Activated CD8-positive, alpha-beta memory T cell treated with anti-CD3 and anti-CD28 coated beads for 1 hour (primary cell): ENCODE data around the gene NTN3.
A peak's percentile ranks its signal among the peaks of the same experiment; 100 is the strongest.
"Not testable (repeated sequence)": the region's sequence is repeated elsewhere in the genome, so short reads cannot be mapped to it uniquely, and the experiment has no call there.

ENCODE experiments used
- DNase-seq, 2 donors: peaks; one replicate each; pipeline ENCODE4 v3.0.0-alpha.2; 2020; ENCODE audit warnings: low read depth in 1 of 2; ENCODE audit errors: extremely low read depth in 1 of 2

The NTN3 gene

DNA sequence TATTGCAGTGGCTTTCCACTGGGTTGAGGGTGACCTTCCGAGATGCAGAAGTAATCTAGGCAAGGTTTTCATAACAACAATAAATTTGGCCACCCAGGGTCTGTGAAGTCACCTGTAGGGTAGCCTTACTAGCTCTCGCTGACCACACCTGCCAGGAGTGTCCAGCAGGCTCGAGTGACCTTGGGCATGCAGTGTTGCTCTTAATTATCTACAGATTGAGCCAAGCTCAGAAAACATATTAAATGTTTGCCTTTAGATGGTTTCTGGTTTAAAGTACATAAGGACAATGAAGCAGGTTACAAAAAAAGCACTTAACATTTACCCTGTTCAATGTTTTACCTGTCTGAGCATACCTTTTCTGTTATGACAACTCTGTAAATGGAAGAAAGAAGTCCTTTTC lies 5.6 kb downstream of the NTN3 start:
- DNase-seq, result no peak

DNA sequence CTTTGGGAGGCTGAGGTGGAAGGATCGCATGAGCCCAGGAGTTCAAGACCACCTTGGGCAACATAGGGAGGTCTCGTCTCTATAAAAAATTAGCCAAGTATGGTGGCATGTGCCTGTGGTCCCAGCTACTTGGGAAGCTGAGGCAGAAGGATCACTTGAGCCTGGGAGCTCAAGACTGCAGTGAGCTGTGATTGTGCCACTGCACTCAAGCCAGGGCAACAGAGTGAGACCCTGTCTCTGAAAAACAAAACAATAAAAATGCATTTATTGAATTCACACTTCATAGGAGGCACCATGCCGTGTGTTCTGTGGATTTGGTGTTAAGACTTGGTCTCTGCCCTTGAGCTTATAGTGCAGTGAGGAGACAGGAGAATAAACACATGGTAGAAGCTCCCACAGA lies 6.2 kb downstream of the NTN3 start:
- DNase-seq, result no peak

DNA sequence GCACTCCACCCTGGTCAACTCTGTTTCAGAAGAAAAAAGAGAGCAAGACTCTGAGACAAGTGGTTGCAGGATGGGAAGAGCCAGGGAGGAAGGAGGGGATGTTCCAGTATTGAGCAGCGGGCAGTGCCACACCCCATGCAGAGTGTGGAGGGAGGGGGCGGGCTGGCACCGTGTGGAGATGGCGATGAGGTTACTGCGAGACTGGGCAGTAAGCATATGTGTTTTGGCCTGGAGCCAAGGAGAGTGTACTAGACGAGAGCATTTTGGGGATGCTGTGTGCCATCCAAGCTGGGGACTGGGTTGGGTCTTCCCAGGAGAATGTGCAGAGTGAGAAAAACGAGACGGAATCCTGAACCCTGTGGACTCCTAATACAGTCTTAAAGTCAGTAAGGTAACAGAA lies 7.2 kb downstream of the NTN3 start:
- DNase-seq, result no peak

DNA sequence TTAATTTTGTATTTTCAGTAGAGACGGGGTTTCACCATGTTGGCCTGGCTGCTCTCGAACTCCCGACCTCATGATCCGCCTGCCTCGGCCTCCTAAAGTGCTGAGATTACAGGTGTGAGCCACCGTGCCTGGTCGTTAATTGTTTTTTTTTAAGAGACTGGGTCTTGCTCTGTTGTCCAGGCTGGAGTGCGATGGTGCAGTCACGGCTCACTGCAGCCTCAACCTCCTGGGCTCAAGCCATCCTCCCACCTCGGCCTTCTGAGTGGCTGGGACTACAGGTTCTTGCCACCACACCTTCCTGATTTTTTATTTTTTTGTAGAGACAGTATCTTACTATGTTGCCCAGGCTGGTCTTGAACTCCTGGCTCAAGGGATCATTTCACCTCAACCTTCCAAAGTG lies 8.9 kb downstream of the NTN3 start:
- not testable (repeated sequence) for DNase-seq

DNA sequence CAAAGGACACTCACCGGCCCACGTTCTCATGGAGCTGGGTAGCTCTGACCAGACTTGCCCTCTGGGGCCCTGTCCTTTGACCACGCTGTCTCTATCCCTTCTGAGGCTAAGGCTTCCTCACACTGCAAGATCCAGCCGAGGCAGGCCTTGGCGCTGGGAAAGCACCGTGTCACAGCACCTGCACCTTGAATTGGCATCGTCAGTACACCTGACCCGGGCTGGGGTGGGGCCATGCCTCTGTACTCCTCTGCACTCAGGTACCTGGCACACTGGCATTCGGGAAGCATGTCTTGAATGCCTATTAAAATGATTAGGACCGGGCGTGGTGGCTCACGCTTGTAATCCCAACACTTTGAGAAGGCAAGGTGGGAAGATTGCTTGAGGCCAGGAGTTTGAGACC lies 9.9 kb downstream of the NTN3 start:
- no peak for DNase-seq

DNA sequence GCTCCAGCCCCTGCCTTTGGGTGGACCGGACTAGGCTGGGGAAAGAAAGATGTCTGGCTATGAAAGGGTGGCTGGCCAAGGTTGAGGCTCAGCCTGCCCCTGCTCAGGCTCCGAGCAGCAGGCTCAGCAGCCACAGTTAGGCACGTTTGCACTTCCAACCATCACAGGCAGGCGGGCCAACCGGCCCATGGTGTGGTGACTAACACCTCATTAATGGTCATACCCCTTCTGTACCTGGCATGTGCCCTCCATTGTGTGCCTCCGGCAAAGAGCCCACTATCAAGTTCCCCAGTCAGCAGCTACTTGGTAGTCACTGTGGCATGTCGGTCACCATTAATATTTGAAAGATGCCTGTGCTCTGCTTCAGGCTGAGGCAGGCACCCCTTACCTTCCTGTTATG lies 10.6 kb downstream of the NTN3 start:
- DNase-seq, result no peak

DNA sequence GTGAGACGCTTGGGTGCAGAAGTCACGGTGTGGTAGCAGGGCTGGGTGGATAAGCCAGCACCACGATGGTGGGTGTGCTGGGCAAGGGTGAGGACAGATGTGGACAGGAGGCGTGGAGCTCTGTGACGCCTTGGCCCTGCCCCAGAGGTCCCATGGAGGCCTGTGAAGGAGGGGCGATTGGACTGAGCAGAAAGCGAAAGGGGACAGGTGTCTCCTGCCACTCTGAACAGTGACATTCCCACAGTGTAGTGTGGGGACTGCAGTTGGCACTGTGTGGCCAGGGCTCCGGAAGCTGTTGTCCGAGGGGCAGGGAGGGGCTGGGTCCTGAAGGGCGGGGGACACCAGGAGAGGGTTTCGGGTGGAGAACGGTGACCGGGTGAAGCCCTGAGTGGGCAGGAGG lies 11.2 kb downstream of the NTN3 start:
- DNase-seq, result no peak

DNA sequence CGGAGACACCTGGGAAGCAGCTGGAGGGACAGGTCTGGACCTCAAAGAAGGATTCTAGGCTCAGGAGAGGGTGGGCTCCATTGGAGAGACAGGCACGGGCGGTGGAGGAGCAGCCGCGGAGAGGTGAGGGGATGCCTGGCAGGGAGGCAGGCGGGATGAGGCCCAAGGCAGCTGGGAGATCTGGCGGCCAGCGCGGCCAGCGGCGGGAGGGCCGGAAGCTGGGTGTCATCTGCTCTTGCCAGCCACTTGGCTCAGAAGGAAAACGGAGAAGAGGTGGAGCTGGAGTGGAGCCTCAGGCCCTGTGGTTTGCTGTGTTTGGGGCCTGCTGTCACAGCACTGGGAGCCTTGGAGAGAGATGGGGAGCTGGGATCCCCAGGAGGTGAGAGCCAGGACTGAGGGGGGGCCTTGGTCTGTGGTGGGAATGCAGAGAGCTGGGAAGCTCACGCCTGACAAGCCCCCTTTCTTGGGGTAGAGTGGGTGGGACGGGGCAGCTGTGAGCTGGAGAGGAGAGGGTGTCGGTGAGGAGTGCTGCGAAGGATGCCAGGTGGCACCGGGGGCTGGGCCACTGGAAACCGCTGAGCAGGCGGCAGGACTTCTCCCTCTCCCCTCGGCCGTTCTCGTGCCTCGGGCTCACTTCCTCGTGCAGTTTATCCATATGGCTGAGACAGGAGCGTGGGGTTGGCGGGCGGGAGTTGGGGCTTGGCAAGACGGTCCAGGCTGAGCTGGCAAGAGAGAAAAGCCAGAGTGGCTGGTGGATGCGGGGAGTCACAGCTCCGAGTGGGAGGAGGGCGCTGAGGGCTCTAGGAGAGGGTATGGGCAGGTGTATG lies 11.8 kb downstream of the NTN3 start:
- DNase-seq, result no peak

DNA sequence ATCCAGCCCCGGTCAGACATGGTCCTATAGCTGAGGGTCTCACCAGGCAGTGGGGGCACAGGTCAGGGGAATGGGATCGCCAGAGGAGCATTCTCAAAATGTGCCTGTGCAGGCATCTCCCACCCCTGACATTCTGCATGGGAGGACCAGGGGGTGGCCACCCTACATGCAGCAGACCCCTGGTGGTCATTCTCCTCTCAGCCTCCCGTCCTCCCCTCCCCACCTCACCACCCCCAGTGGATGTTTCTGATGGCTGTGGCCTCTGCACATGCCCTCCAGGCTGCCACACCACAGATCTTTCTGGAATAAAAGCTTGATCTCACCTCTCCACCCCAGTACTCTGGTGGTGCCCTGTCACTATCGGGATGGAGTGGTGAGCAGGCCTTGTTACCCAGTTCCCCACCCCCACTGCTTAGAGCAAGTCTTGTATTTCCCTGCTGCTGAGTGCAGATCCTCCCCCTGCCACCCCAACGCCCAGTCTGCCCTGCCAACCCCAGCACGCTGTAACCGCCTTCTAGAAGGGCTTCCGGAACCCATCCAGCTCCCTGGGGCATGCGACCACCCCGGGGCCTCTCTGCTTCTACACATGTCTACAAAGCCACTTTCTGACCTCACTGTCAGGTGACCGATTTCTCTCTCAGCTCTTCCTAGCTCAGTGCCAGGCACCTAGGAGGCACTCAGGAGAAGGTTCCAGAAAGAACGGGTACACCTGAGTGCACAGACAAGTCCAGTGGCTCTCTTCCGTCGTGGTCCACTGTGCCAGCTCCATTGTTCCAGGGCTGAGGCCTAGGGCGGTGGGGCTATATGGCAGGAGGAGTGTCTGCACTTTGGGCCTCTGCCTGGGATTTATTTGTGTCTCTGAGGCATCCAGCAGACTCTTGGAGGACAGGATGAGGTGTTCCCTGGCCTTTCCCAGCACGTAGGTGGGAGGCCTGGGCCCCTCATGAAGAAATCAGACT lies 13.1 kb downstream of the NTN3 start:
- no peak for DNase-seq

DNA sequence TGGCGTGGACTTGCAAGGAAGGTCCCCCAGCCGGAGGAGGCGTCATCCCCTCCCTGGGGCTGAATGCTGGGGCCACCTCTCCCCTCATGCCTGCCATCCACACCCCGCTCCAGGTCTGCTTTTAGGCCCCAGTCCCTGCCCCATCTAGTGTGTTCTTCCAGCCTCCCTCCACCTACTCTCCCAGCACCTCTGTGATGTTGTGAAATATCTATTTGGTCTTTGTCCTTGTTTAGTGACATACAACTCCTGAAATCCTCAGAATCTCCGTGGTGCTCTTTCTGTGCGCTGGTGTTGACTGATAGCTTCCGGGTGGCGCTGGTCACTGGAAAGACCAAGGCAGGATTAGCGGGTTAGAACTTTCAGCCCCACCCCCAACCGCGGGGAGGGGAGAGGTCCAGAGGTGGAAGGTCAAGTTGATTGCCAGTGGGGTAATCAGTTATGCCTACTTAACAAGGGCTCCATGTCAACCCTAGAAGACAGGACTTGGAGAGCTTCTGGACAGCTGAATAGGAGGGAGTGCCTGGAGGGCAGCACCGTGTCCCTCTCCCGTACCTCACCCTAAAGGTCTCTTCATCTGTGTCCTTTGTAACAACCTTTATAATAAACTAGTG lies 13.9 kb downstream of the NTN3 start:
- no peak for DNase-seq

DNA sequence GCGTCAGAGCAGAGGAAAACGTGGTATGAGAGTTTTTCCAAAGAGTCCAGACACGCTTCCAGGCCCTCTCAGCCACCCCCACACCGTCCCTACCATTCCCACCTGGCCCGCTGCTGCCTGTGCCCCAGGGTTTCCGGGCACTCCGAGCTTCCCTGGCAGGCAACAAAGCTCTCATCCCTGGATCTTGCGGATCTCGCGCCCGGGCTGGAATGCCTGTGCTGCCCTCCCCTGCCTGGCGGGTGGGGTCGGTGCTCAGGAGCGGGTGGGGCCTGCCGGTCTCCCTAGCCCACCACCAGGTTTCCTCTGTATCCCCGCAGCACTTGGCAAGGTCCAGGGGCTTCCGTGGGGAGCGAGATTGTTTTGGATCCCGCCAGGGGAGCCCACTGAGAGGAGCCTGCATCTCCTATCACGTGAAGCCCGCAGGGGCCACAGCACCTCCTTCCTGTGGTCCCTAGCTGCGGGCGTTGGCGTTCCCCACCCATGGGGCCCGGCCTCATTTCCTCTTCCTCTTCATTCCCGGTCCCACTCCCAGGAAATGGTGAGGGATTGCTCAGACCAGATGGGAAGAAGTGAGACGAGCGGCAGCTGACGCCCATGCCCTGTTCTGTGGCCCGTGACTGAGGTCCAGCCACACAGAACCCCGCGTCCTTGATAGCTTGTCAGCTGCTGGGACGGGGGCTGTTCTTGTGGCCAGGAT lies 14.9 kb downstream of the NTN3 start:
- no peak for DNase-seq

DNA sequence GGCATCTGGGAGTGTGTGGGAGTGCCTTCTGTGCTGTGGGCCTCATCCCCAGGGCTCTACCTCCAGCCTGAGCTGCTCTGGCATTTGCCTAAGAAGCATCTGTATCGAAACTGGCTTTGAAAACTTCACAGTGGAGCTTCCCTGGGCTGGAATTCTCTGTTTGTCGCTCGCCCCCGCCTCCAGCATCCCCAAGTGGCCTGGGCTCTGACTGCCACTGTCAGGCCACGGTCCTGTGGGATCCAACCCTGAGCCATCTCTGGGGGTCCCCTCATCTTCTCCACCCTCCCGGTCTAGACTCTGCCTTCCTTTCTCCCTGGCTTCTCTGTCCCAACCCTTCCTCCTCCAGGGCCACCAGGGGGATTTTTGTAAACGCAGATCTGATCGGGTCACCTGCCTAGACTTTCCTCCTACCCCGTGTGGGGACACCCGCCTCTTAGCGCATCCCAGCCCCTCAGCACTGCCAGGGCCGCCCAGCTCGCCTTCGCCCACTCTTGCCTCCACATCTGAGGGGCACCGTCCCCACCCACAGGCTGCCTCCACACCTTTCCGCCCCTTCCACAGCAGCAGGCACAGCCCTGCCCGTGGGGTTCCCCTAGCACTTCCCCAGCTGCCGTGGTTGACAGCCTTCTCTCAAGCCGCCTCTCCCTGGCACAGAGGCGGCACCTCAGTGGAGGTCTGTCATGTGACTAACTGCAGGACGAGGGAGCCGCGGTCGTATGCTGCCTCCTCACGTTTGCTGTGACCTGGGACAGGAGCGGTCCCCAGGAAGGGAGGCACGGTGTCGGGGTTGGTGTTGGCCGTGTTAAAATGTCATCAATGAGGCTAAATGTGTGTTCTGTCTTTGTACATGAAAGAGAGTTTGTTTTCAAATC lies 15.8 kb downstream of the NTN3 start:
- peak; percentile 54 to 63 for DNase-seq

DNA sequence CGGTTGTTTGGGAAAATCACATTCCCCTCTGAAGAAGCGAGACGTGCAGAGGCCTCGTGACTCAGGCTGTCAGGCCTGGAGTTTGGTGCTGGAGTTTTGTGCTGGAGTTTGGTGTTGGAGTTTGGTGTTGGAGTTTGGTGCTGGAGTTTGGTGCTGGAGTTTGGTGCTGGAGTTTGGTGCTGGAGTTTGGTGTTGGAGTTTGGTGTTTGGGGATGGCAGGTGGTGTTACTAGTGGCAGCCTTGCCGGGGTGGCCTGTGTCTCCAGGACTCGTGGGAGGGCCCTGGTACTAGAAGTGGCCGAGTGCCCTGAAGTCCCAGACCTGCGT lies 16.4 kb downstream of the NTN3 start:
- DNase-seq, result no peak

DNA sequence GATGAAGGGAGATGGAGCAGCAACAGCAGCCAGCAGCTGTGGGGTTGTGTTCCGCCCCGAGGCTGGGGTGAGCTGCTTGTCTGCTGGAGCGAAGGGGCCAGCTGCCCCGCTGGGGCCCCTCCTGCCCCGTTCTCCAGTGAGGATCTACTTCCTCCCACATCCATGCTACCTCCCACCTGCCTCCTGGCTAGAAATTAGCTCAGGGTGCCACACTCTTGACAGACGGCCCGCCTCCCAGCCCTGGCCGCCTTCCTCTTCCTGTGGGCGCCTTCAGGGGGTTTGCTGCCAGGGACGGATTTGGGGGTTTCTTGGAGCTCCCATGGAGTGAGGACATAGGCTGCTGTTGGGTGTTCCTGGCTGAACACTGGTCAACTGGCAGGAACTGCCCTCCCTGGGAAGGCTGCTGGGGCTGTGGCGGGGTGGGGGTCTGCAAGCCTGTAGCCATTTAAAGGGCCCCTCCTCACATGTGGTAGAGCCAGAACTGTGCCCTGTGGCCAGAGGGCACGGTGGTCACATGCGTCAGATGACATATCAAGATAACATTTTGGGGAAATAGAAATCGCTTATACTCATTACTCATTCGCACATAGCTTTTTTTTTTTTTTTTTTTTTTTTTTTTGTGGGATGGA lies 16.9 kb downstream of the NTN3 start:
- DNase-seq, result no peak

DNA sequence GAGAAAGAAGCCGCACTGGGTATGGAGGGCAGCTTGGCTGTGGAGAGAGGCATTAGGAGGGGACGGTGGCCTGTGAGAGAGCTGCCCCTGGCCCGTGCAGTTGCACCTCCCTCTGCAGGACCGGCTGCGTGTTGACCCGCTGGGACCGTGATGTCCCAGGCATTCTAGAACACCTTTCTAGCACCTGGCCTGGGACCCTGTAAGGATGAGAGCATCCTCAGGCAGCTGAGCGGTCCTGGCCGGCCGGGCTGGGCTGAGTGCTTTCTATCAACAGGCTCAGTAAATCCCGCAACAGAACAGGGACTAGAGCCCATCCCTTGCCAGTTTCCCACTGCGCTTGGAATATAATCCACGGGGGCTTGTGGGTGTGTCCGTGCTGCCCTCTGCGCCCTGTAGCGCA lies 18.5 kb downstream of the NTN3 start:
- DNase-seq, result no peak

DNA sequence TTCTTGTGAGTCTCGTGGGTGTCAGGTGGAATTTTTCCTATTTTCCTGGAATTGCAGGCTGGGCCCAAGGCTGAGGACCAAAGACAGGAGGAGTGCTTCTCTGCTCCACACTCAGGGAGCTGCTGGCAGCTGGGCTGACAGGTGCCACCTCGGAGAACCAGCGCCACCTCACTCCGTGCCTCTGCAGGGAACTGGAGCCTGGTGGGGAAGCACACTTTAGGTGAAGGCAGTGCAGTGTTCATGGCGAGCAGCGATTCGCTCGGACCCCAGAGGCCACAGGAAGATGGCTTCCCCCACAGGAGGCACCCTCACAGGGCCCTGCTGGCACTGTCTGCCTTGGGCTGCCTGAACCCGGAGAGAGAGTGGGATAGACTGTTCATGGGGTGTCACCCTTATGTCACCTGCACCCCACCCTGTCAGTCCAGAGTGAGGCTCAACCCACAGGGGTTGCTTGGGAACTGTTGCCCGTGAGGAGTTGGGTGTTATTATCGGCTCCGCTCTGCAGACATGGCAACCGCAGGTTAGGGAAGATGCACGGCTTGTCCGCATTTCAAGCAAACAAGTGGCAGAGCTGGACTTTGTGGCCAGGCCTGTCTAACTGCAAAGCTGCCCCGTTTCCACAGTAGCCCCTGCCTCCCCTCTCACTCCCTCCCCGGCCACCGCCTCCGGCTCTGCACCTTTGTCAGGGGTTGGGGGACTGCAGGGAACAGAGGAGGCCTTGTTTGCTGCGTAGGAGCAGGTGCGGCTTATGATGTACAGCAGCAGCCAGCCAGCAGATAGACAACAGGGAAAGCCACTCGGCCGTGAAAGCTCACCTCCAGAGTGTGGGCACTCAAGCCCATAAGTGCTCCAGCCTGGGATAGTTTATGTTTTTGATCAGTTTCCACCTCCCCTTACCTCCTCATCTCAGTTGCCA lies 19.4 kb downstream of the NTN3 start:
- no peak for DNase-seq

DNA sequence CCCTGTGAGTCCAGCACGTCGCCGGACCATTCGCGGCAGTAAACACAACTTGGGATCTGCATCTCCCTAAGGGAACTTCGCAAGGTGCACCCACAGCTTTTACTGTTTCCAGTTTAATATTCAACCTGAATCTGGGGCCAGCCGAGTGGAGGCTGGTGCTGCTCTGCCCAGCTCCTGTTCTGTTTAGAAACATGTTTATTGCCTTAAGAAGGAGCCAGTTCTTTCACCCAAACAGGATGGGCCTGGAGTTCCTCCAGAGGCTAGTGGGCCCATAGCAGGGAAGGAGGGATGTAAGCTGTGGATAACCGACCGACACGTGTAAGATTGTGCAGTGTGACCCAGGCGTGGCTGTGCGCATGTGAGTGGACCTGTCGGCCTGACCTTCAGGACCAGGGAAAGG lies 21.2 kb downstream of the NTN3 start:
- DNase-seq, result no peak

DNA sequence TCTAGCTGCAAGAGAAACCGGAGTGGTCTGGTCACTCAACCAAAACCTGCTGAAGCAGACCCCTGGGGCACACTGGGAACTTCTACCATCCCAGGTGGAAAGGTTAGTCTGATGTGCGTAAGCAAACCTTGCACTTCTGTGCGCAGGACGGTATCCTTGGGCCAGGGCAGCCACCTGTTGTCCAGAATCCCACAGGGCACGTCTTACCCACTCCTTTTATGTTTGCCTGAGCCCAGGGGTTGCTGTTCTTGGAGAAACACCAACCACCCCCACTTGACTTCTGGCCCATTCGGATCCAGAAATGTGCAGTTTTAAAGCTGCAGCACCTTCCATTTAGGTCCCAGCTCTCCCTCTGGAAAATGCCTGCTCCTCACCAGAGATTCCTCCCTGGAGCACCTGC lies 22.5 kb downstream of the NTN3 start:
- no peak for DNase-seq

DNA sequence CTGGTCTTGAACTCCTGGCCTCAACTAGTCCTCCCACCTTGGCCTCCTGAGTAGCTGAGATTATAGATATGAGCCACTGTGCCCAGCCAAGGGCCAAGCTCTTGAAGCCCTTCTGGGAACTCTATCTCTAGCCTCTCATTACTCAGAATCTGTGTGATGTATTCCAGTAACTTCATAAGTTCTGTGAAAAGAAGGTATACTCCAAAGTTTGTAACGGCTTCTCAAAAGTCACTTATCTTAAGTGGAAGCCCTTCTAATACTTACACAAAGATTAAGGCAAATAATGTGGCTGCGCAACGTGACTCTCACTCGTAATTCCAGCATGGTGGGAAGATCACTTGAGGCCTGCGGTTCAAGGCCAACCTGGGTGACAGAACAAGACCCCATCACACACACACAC lies 23.5 kb downstream of the NTN3 start:
- no peak for DNase-seq
